Trophoblast cell (in vitro differentiated cells and primary cell): ENCODE data around the gene SLC6A1.

Experiments used
- DNase-seq, 2 donors: peaks; one replicate each; pipeline ENCODE4 v3.0.0-alpha.2; 2016
- H2AFZ ChIP-seq: 2 replicates; pipeline ENCODE4 v1.6.1; 2013; ENCODE audit warnings: low read length, moderate library complexity, mild to moderate bottlenecking; ENCODE audit not compliant: insufficient read depth, poor library complexity
- H2AK5ac ChIP-seq: 2 replicates; pipeline ENCODE4 v1.6.1; 2013; ENCODE audit warnings: mild to moderate bottlenecking, low read length
- H2BK120ac ChIP-seq: 2 replicates; pipeline ENCODE4 v1.6.1; 2013; ENCODE audit warnings: low read length, mild to moderate bottlenecking, moderate library complexity; ENCODE audit not compliant: insufficient read depth, poor library complexity
- H2BK12ac ChIP-seq: 2 replicates; pipeline ENCODE4 v1.6.1; 2013; ENCODE audit warnings: mild to moderate bottlenecking, low read length, moderate library complexity
- H2BK5ac ChIP-seq: 2 replicates; pipeline ENCODE4 v1.6.1; 2013; ENCODE audit warnings: low read length, low read depth, moderate library complexity, mild to moderate bottlenecking; ENCODE audit not compliant: poor library complexity
- H3K14ac ChIP-seq: 2 replicates; pipeline ENCODE4 v1.6.1; 2013; ENCODE audit warnings: mild to moderate bottlenecking, low read length
- H3K18ac ChIP-seq: 2 replicates; pipeline ENCODE4 v1.6.1; 2013; ENCODE audit warnings: mild to moderate bottlenecking, low read length
- H3K23ac ChIP-seq: 2 replicates; pipeline ENCODE4 v1.6.1; 2013; ENCODE audit warnings: low read length
- H3K27ac ChIP-seq: 2 replicates; pipeline ENCODE4 v1.5.1; 2013; ENCODE audit warnings: low read depth, mild to moderate bottlenecking, inconsistent platforms, low read length, moderate library complexity
- H3K27me3 ChIP-seq: 2 replicates; pipeline ENCODE4 v1.6.1; 2013; ENCODE audit warnings: inconsistent platforms, mild to moderate bottlenecking, low read length, moderate library complexity; ENCODE audit not compliant: insufficient read depth
- H3K36me3 ChIP-seq, 2 experiments: 1 replicate in 1 of 2; 2 replicates in 1 of 2; pipeline ENCODE4 v1.6.1; 2013; ENCODE audit warnings: low read length in 2 of 2, mild to moderate bottlenecking in 2 of 2, moderate library complexity in 1 of 2; ENCODE audit not compliant: insufficient read depth in 2 of 2, control insufficient read depth in 1 of 2
- H3K4ac ChIP-seq: 2 replicates; pipeline ENCODE4 v1.6.1; 2013; ENCODE audit warnings: low read depth, mild to moderate bottlenecking, low read length, moderate library complexity
- H3K4me1 ChIP-seq, 2 experiments: 1 replicate in 1 of 2; 2 replicates in 1 of 2; pipeline ENCODE4 v1.6.1; 2013; ENCODE audit warnings: low read length in 2 of 2, mild to moderate bottlenecking in 2 of 2, moderate library complexity in 1 of 2; ENCODE audit not compliant: insufficient read depth in 2 of 2, control insufficient read depth in 1 of 2
- H3K4me2 ChIP-seq: 2 replicates; pipeline ENCODE4 v1.6.1; 2013; ENCODE audit warnings: inconsistent platforms, mild to moderate bottlenecking, low read length, moderate library complexity
- H3K4me3 ChIP-seq: 2 replicates; pipeline ENCODE4 v1.5.1; 2013; ENCODE audit warnings: mild to moderate bottlenecking, low read depth, low read length, inconsistent platforms
- H3K79me1 ChIP-seq: one replicate; pipeline ENCODE4 v1.6.1; 2013; ENCODE audit warnings: low read length
- H3K79me2 ChIP-seq: 2 replicates; pipeline ENCODE4 v1.6.1; 2013; ENCODE audit warnings: low read length, mild to moderate bottlenecking; ENCODE audit not compliant: control insufficient read depth, insufficient read depth, poor library complexity
- H3K9ac ChIP-seq: 2 replicates; pipeline ENCODE4 v1.6.1; 2013; ENCODE audit warnings: mild to moderate bottlenecking, low read length
- H3K9me3 ChIP-seq: 2 replicates; pipeline ENCODE4 v1.6.1; 2013; ENCODE audit warnings: low read depth, mild to moderate bottlenecking, control low read depth, inconsistent platforms, low read length; ENCODE audit not compliant: insufficient read depth
- H4K12ac ChIP-seq: 2 replicates; pipeline ENCODE4 v1.6.1; 2013; ENCODE audit warnings: low read depth, mild to moderate bottlenecking, low read length, moderate library complexity
- H4K8ac ChIP-seq: 2 replicates; pipeline ENCODE4 v1.6.1; 2013; ENCODE audit warnings: low read depth, mild to moderate bottlenecking, low read length, moderate library complexity
- H4K91ac ChIP-seq: one replicate; pipeline ENCODE4 v1.6.1; 2013; ENCODE audit warnings: low read depth, mild to moderate bottlenecking, low read length, moderate library complexity
- WGBS: extraction: QIAGEN DNeasy Blood & Tissue Kit; methylation state at CpG from one replicate; pipeline ENCODE4 v1.1.7; 2013; ENCODE audit warnings: missing lambda C conversion rate; ENCODE audit not compliant: insufficient read length, insufficient coverage; ENCODE audit errors: extremely low coverage; 5-methylcytosine and 5-hydroxymethylcytosine counted together

Gene SLC6A1

GRCh38 chr3:11056531-11057050 is 64.0 kb downstream of the SLC6A1 start:
- no peaks in the 10 kb centered on the region for H3K36me3 ChIP-seq
- no peak for DNase-seq
- no peak overlapping the region for H2BK5ac ChIP-seq
- no peak overlapping the region for H3K9ac ChIP-seq
- H3K27me3 ChIP-seq: peaks cover 4% of the 10 kb centered on the region
- H3K4me1 ChIP-seq: no peaks in the 10 kb centered on the region
- no peak overlapping the region for H3K4ac ChIP-seq
- H3K18ac ChIP-seq: no peak overlapping the region
- H3K79me2 ChIP-seq: no peaks in the 10 kb centered on the region
- H2AK5ac ChIP-seq: no peak overlapping the region
- H3K14ac ChIP-seq: no peak overlapping the region
- no peak overlapping the region for H3K23ac ChIP-seq
- H4K91ac ChIP-seq: no peak overlapping the region
- H4K8ac ChIP-seq: no peak overlapping the region
- no peaks in the 10 kb centered on the region for H3K79me1 ChIP-seq
- H3K27ac ChIP-seq: no peak overlapping the region
- peaks cover 4% of the 10 kb centered on the region for H3K9me3 ChIP-seq
- H3K4me3 ChIP-seq: no peak overlapping the region
- no peak overlapping the region for H2AFZ ChIP-seq
- no CpG with 5 or more reads among the region's 8 CpGs for WGBS
- H2BK120ac ChIP-seq: no peak overlapping the region
- H4K12ac ChIP-seq: no peak overlapping the region
- no peak overlapping the region for H3K4me2 ChIP-seq
- no peak overlapping the region for H2BK12ac ChIP-seq

- no peak overlapping the region for H4K91ac ChIP-seq
- no peak overlapping the region for H3K18ac ChIP-seq
- H3K4me3 ChIP-seq: no peak overlapping the region
- no peaks in the 10 kb centered on the region for H3K4me1 ChIP-seq
- no peaks in the 10 kb centered on the region for H3K36me3 ChIP-seq
- H3K27ac ChIP-seq: no peak overlapping the region
- no peak overlapping the region for H3K9ac ChIP-seq
- no peak overlapping the region for H2AFZ ChIP-seq
- no peak overlapping the region for H3K4me2 ChIP-seq
- 100% methylated on average over 3 of the region's 4 CpGs for WGBS
- H3K27me3 ChIP-seq: peaks cover 11% of the 10 kb centered on the region
- no peak for DNase-seq
- peaks cover 6% of the 10 kb centered on the region for H3K9me3 ChIP-seq
- no peak overlapping the region for H2BK12ac ChIP-seq
- H3K4ac ChIP-seq: no peak overlapping the region
- no peak overlapping the region for H3K14ac ChIP-seq
- no peak overlapping the region for H3K23ac ChIP-seq
- no peak overlapping the region for H4K12ac ChIP-seq
- H2AK5ac ChIP-seq: no peak overlapping the region
- H3K79me1 ChIP-seq: no peaks in the 10 kb centered on the region
- H4K8ac ChIP-seq: no peak overlapping the region
- no peak overlapping the region for H2BK5ac ChIP-seq
- H2BK120ac ChIP-seq: no peak overlapping the region
- no peaks in the 10 kb centered on the region for H3K79me2 ChIP-seq
These were observed 65.1 kb downstream of the SLC6A1 start for GRCh38 chr3:11057655-11058054.

GRCh38 chr3:11059090-11059798 is 66.7 kb downstream of the SLC6A1 start:
- H3K9ac ChIP-seq: no peak overlapping the region
- no peak overlapping the region for H3K27ac ChIP-seq

GRCh38 chr3:11059799-11060115 is 67.2 kb downstream of the SLC6A1 start:
- H3K4me3 ChIP-seq: no peak overlapping the region
- H3K9ac ChIP-seq: no peak overlapping the region
- no peaks in the 10 kb centered on the region for H3K79me2 ChIP-seq
- no peak overlapping the region for H4K12ac ChIP-seq
- H3K4me2 ChIP-seq: no peak overlapping the region
- H2BK12ac ChIP-seq: no peak overlapping the region
- H2AFZ ChIP-seq: no peak overlapping the region
- H4K91ac ChIP-seq: no peak overlapping the region
- H3K14ac ChIP-seq: no peak overlapping the region
- H3K4ac ChIP-seq: no peak overlapping the region
- H3K27me3 ChIP-seq: peaks cover 11% of the 10 kb centered on the region
- peaks cover 10% of the 10 kb centered on the region for H3K9me3 ChIP-seq
- H3K27ac ChIP-seq: no peak overlapping the region
- no peak overlapping the region for H2AK5ac ChIP-seq
- no peak for DNase-seq
- H3K36me3 ChIP-seq: no peaks in the 10 kb centered on the region
- no peak overlapping the region for H2BK5ac ChIP-seq
- no peak overlapping the region for H2BK120ac ChIP-seq
- no peak overlapping the region for H3K18ac ChIP-seq
- H3K23ac ChIP-seq: no peak overlapping the region
- H3K79me1 ChIP-seq: no peaks in the 10 kb centered on the region
- no peaks in the 10 kb centered on the region for H3K4me1 ChIP-seq
- H4K8ac ChIP-seq: no peak overlapping the region

More at GRCh38 chr3:11059090-11059798, 66.7 kb downstream of the SLC6A1 start:
- peaks cover 11% of the 10 kb centered on the region for H3K27me3 ChIP-seq
- no peaks in the 10 kb centered on the region for H3K36me3 ChIP-seq
- peaks cover 8% of the 10 kb centered on the region for H3K9me3 ChIP-seq
- no peak overlapping the region for H3K4ac ChIP-seq
- H2AFZ ChIP-seq: no peak overlapping the region
- H2BK120ac ChIP-seq: no peak overlapping the region
- H3K4me2 ChIP-seq: no peak overlapping the region
- H4K12ac ChIP-seq: no peak overlapping the region
- peak; percentile 35 to 76 for DNase-seq
- WGBS: no CpG with 5 or more reads among the region's 14 CpGs
- H2BK5ac ChIP-seq: no peak overlapping the region
- no peaks in the 10 kb centered on the region for H3K79me2 ChIP-seq
- no peak overlapping the region for H2AK5ac ChIP-seq
- no peak overlapping the region for H4K8ac ChIP-seq
- no peak overlapping the region for H3K18ac ChIP-seq
- no peak overlapping the region for H4K91ac ChIP-seq
- H2BK12ac ChIP-seq: no peak overlapping the region
- H3K14ac ChIP-seq: no peak overlapping the region
- H3K79me1 ChIP-seq: no peaks in the 10 kb centered on the region
- H3K4me1 ChIP-seq: no peaks in the 10 kb centered on the region
- no peak overlapping the region for H3K23ac ChIP-seq
- no peak overlapping the region for H3K4me3 ChIP-seq
